ENCODE measurements around the gene SND1.
"Not testable (repeated sequence)": the region's sequence is repeated elsewhere in the genome, so short reads cannot be mapped to it uniquely, and the experiment has no call there.

SND1 gene

GRCh38 chr7:127810696-127811660, 159.0 kb downstream of the SND1 start:
- no peak for DNase-seq

GRCh38 chr7:127812540-127812939, 160.5 kb downstream of the SND1 start:
- no peak for DNase-seq

GRCh38 chr7:127813991-127814541, 162.1 kb downstream of the SND1 start:
- DNase-seq = no peak

- no peak for DNase-seq
Measured at GRCh38 chr7:127815631-127816145, 163.7 kb downstream of the SND1 start.

DNA sequence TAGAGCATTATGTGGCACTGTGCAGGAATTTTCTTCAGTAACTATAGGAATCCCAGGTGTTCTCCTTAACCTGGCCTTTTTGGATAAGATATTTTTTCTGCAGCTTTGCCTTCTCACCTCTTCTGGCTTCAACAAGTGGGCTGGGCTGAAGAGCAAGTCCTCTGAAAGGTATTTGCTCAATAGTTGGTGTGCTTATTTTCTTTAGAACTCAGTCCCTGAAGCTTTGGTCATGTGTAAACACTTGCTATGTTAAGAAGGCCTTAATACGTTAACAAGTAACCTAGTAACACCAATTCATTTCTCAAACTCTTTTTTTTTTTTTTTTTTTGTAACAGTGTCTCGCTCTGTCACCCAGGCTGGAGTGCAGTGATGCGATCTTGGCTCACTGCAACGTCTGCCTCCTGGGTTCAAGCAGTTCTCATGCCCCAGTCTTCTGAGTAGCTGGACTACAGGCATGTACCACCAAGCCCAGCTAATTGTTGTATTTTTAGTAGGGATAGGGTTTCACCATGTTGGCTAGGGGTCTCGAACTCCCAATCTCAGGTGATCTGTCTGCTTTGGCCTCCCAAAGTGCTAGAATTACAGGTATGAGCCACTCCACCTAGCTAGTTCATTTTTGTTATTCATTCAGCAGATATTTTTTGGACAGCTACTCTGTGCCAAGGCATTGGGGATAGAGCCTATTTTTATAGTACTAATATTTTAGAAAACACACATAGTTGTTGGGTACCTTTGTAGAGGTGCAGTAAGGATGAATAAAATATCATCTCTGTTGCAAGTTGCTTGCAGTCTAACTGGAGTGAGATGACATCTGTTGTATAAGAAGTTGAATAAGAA, 164.6 kb downstream of the SND1 start:
- DNase-seq = no peak

DNA sequence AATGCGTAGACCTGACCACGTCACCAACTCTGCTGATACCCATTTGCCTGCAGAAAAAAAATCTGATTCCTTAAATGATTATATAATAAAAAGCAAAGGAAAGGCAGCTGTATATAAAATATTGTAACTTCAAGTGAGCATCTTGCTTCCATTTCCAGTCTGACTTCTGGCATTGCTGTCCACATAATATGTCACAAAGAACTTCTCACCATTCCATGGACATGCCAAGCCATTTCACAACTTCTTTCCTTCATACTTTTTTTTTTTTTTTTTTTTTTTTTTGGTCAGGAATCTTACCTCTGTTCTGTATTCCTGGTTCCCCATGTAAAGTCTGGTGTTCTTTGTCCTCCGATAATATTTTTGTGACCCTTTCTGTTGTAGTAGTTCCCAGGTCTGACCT, 165.5 kb downstream of the SND1 start:
- DNase-seq = no peak

GRCh38 chr7:127818306-127818705, 166.3 kb downstream of the SND1 start:
- DNase-seq = no peak

DNA sequence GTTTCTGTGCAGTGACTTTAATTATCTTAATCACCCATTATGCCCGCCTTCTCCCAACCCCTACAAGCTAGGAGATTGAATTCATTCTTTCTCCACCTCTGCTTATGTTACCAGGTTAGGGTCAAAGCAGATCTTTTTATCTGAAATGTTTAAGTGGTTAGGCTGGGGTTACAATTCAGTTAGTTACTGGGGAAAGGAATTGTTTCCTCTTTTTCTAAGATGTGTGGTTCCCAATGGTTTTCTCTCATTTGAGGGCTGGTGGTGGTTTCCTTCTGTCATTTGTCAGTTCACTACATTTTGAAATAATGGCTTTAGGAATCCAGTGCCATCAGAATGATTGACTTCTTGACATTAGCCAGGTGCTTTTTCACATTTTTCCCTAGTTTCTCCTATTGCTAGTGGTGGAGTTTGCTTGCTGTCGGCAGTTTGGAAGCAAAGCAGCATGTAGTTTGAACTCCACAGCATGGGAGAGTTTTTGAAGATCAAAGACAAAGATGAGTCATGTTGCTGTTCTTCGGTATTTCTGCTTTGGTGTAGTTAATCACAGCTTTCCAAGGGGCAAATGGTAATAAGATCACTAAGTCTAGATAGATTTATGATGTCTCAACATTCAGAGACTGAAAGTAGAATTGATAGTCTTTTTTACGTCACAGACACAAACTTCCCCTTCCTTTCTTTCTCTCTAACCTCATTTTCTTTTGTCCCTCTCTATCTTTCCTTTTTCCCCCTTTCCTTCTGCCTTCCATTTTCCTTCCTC, 168.2 kb downstream of the SND1 start:
- DNase-seq = no peak

GRCh38 chr7:127820732-127821085, 168.7 kb downstream of the SND1 start:
- DNase-seq = no peak

- DNase-seq = no peak
Measured at GRCh38 chr7:127821146-127821545, 169.2 kb downstream of the SND1 start.

- no peak for DNase-seq
Measured at GRCh38 chr7:127822822-127823508, 171.0 kb downstream of the SND1 start.

- no peak for DNase-seq
Measured at GRCh38 chr7:127824682-127825081, 172.7 kb downstream of the SND1 start.

GRCh38 chr7:127828843-127829500, 177.0 kb downstream of the SND1 start:
- no peak for DNase-seq

DNA sequence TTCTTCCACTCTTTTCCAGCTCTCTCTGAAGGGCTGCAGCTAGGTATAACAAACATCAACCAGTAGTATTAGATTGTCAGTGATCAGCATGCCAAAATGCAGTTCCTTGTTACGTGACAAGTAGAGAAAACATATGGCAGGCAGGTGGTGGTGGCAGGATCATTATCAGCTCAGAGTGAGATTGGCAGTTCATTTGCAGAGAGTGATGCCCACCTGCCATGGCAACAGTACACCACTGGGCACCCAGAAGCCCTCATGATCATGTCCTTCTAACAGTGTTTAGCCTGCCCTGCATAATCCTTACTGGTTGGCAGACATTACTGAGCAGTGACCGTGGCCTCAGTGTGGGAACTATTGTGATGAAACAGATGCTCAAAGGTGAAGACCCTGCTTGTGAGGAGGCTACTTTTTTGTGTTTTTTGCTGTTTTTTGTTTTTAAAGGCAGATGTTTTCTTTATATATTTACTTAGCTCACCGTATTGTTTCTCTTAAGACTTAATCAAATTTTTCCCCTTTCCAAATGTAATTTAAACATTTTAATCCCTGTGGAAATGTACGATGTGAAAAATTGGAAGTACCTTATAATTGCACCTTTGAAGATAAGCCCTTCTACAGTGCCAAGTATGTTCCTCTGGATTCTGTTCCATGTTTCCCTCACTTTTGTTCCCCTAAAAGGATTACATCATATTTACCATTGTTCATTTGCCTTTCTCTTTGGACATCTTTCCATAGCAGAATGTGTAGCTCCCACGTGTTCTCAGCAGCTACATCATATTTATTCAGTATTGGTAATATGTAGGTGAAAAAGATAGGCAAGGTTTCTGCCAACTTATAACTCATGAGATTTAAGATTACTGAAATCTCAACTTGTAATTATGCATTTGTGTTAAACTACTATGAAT, 179.6 kb downstream of the SND1 start:
- DNase-seq = no peak

DNA sequence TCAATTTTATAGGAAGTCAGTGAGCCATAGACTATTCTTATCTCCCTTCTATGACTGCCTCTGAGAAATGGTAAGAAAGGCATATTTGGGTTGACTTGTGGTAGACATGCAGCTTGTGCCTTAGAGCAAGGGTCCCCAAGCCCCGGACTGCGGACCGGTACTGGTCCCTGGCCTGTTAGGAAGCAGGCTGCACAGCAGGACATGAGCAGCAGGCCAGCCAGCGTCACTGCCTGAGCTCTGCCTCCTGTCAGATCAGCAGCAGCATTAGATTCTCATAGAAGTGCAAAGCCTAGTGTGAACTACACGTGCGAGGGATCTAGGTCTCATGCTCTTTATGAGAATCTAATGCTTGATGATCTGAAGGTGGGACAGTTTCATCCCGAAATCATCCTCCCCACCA, 180.6 kb downstream of the SND1 start:
- no peak for DNase-seq

DNA sequence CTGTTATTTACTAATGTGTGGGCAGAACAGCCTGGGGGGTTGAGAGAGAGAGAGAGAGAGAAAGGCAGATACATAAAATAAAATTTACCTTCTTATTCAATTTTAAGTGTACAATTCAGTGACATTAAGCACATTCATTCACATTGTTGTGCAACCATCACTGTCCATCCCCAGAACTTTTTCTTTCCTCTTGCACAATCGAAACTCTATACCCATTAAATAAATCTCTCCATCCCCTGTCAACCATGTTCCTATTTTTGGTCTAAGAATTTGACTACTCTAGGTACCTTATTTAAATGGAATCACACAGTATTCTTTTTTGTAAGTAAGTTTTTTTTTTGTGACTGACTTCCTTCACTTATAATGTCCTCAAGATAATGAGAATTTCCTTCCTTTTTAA, 181.6 kb downstream of the SND1 start:
- no peak for DNase-seq

DNA sequence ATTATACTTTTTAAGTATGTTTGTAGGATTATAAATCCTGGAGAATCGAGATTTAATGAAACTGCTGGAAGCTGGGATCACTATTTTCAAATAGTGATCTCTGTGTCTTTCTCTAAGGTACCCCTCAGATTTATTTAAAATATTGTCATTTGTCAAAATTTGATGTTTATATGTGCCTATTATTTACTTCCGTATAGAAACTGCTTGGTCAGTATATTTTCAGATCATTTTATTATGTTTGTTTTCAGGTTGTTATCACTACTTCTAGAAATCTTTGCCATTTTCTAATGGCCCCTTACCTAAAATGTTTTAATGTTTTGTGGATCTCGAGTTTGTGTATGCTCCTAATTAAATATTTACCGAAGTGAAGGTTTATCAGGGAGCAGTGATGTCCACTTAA, 183.7 kb downstream of the SND1 start:
- no peak for DNase-seq

- not testable (repeated sequence) for DNase-seq
Measured at GRCh38 chr7:127837816-127838410, 185.9 kb downstream of the SND1 start.

DNA sequence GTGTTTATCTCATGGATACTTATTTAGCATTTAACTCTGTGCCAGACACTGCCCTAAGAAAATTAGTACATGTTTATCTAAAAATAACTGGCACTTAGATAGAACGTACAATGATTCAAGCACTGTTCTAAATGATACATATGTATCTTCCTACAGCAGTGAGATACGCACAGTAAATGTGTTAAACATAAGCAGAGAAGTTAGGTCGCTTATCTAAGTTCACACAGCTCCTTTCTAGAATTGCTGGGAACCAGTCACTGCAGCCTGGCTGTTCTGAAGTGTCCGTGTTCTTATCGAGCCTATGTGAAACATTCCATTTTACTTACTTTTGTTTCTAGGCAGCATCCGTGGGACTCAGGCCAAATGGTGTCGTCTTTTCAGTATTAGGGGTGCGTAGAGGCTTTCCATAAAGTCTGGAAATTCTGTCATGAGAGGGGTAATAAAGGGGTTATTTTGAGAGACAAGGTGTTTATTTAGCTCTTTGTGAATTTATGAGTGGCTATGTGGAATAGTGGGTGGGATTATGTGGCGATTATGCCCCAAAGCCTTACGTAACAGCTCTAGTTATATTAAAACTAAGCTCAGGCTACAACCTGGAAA, 186.9 kb downstream of the SND1 start:
- DNase-seq = no peak
